ENCODE results near the gene GABARAP.
A peak's percentile ranks its signal among the peaks of the same experiment; 100 is the strongest.

Gene GABARAP

DNA sequence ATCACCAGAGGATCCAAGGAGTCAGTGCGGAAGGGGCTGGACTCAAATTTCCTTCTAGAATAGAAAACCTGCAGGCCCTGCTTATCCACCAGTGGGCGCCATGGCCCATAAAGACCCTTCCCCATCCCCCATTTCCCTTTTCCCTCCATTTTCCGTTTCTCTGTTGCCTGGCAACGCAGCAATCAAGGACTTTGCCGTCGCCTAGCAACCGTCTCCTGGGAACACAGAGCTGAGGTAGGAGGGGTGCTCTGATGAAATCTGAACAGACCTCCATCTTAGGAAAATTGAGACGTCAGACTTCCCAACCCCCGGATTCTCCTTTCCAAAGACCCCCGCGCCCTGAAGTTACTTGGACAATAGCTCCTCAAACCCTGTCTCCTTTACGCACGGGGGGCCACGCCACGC, 28.4 kb downstream of the GABARAP start:
- Histone ChIP-seq H3K9me3 (ENCODE audit: control insufficient read depth, insufficient read depth, low read length) (no peaks in the 10 kb centered on the region), H3K4me1 (ENCODE audit: control insufficient read depth, insufficient read depth, low read length) (peaks cover 50% of the 10 kb centered on the region), H3K36me3 (ENCODE audit: control insufficient read depth, insufficient read depth, low read length) (no peaks in the 10 kb centered on the region), H3K4me3 (ENCODE audit: low read depth, low read length) (peak overlapping the region; percentile 55), H3K27ac (ENCODE audit: low read depth, low read length) (peak overlapping the region; percentile 85), H3K9ac (ENCODE audit: low read depth, low read length) (no peak overlapping the region), H3K27me3 (ENCODE audit: control insufficient read depth, insufficient read depth, low read length) (no peaks in the 10 kb centered on the region)

GRCh38 chr17:7211491-7212273, 30.6 kb downstream of the GABARAP start:
- Histone ChIP-seq H3K4me3 (ENCODE audit: low read depth, low read length) (peak overlapping the region; percentile 68), H3K27me3 (ENCODE audit: control insufficient read depth, insufficient read depth, low read length) (no peaks in the 10 kb centered on the region), H3K9me3 (ENCODE audit: control insufficient read depth, insufficient read depth, low read length) (no peaks in the 10 kb centered on the region), H3K9ac (ENCODE audit: low read depth, low read length) (no peak overlapping the region; the same call in 1 of the 2 replicates), H3K36me3 (ENCODE audit: control insufficient read depth, insufficient read depth, low read length) (no peaks in the 10 kb centered on the region), H3K27ac (ENCODE audit: low read depth, low read length) (no peak overlapping the region), H3K4me1 (ENCODE audit: control insufficient read depth, insufficient read depth, low read length) (peaks cover 51% of the 10 kb centered on the region)

DNA sequence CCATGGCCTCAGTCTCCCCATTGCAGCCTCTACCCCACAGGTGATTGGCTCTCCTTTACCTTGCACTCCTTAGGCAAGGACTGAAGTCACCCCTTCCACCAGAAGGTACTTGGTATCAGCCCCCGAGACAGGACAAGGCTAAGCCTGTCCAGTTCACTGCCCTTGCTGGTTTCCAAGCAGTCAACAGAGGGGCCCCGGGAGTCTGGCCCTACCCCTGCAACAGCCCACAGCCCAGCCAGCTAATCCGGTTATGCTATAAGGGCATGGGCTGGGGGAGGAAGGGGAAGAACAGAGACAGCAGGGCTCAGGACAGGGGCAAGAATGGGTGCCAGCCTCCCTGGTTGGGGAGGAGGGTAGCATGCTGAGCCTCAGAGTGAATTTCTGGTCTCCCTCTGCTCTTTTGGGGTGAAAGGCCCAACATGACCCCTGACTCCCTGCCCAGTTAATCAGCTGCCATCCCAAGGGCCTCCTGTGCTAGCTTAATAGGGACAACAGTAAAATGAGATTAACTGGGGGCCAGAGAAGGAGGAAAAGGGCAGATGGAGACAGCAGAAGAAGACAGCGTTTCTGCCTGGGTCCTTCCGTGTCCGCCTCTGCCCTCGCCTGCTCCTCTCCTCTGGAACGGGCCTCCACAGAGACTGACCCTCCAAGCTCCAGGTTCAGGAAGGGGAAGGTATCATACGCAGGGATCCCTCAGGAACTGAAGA, 33.3 kb downstream of the GABARAP start:
- H3K9ac ChIP-seq (ENCODE audit: low read depth, low read length), result no peak overlapping the region
- H3K4me1 ChIP-seq (ENCODE audit: control insufficient read depth, insufficient read depth, low read length), result peaks cover 38% of the 10 kb centered on the region

DNA sequence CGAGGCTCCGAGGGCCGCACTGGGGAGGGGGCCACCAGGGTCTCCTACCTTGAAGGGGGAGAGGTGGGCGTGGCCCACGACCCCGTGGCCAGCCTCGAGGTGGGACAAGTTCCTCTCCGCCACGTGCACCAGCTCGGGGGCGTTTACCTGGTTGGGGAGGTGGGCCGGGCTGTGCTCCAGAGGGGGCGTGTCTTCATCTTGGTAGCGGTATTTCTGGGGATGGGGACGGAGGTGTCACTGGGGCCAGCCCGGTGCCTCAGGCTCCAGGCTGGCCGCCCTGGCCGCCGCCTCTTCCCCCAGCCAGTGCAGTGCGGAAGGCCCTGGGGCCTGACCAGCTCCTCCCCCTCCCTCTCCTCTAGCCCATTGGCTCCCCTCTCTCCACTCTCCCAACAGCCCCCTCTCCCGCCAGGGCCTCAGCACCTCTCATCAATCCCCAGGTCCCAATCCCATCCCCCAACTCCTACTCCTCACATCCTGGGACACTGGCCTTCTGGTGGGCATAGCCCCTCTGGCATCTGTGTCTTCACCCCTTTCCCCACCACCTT, 34.1 kb downstream of the GABARAP start:
- Histone ChIP-seq H3K4me3 (ENCODE audit: low read depth, low read length) (peak overlapping the region; percentile 51), H3K36me3 (ENCODE audit: control insufficient read depth, insufficient read depth, low read length) (peaks cover 10% of the 10 kb centered on the region), H3K27ac (ENCODE audit: low read depth, low read length) (peak overlapping the region; percentile 6), H3K27me3 (ENCODE audit: control insufficient read depth, insufficient read depth, low read length) (no peaks in the 10 kb centered on the region), H3K9ac (ENCODE audit: low read depth, low read length) (no peak overlapping the region), H3K9me3 (ENCODE audit: control insufficient read depth, insufficient read depth, low read length) (no peaks in the 10 kb centered on the region), H3K4me1 (ENCODE audit: control insufficient read depth, insufficient read depth, low read length) (peaks cover 33% of the 10 kb centered on the region)

More for the DNA sequence above, 33.3 kb downstream of the GABARAP start:
- peak overlapping the region; percentile 6 for H3K27ac ChIP-seq (ENCODE audit: low read depth, low read length)
- H3K36me3 ChIP-seq (ENCODE audit: control insufficient read depth, insufficient read depth, low read length), result peaks cover 2% of the 10 kb centered on the region; the same call in 1 of the 2 replicates
- peak overlapping the region; percentile 51; the same call in 1 of the 2 replicates for H3K4me3 ChIP-seq (ENCODE audit: low read depth, low read length)
- no peaks in the 10 kb centered on the region for H3K27me3 ChIP-seq (ENCODE audit: control insufficient read depth, insufficient read depth, low read length)
- H3K9me3 ChIP-seq (ENCODE audit: control insufficient read depth, insufficient read depth, low read length), result no peaks in the 10 kb centered on the region

DNA sequence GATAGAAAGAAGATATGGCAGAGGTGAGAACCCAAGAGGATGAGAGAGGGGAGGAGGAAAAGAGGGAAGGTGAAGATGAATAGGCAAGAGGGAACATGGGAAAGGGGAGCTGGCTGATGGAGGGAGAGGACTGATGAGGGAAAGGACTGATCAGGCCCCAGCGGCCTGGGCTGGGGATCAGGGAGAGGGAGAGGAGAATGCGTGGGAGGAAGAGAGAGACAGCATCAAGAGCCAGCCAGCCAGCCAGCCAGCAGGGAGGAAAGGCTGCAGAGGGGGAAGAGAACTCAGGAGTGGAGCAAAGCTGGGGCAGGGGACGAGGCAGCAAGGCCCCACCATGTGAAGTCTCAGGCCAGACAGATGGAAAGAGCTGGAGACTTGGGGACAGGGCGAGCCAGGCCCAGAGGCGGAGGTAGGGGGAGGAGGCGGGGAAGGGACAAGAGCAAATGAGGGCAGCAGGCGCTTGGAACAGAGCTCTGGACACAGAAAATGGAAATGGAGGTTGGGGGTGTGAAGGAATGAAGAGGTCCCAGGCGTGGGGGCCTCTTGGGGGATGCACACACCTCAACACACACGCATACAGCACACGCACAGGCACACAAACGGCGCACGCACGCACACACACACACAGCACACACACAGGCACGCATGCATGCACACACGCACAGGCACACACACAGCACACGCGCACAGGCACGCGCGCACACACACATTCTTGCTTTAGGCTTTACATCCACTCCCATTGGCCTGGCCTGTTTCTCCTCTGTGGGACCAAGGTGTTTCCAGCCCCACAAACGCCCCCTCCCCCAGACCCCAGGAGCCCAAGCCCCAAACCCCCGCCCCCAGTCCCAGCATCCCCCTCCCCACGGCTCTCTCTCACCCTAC, 34.9 kb downstream of the GABARAP start:
- no peaks in the 10 kb centered on the region for H3K27me3 ChIP-seq (ENCODE audit: control insufficient read depth, insufficient read depth, low read length)
- H3K9ac ChIP-seq (ENCODE audit: low read depth, low read length), result no peak overlapping the region
- no peak overlapping the region for H3K27ac ChIP-seq (ENCODE audit: low read depth, low read length)
- H3K9me3 ChIP-seq (ENCODE audit: control insufficient read depth, insufficient read depth, low read length), result no peaks in the 10 kb centered on the region
- H3K4me3 ChIP-seq (ENCODE audit: low read depth, low read length), result peak overlapping the region; percentile 51; the same call in 1 of the 2 replicates
- peaks cover 17% of the 10 kb centered on the region for H3K36me3 ChIP-seq (ENCODE audit: control insufficient read depth, insufficient read depth, low read length)
- peaks cover 33% of the 10 kb centered on the region for H3K4me1 ChIP-seq (ENCODE audit: control insufficient read depth, insufficient read depth, low read length)

DNA sequence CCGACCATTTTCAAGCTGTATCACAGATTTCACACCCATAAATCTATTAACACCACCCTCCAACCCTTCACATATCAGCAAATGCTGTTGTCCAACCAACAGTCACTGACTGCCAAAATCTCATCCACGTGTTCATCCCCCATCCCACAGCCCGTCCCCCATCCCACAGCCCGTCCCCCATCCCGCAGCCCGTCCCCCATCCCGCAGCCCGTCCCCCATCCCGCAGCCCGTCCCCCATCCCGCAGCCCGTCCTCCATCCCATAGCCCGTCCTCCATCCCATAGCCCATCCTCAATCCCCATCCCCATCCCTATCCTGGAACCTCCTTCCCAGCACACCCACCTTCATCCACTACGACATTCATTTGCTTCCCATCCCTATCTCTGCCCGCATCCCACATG, 36.7 kb downstream of the GABARAP start:
- no peak overlapping the region for H3K9ac ChIP-seq (ENCODE audit: low read depth, low read length)
- peak overlapping the region; percentile 86 for H3K27ac ChIP-seq (ENCODE audit: low read depth, low read length)

DNA sequence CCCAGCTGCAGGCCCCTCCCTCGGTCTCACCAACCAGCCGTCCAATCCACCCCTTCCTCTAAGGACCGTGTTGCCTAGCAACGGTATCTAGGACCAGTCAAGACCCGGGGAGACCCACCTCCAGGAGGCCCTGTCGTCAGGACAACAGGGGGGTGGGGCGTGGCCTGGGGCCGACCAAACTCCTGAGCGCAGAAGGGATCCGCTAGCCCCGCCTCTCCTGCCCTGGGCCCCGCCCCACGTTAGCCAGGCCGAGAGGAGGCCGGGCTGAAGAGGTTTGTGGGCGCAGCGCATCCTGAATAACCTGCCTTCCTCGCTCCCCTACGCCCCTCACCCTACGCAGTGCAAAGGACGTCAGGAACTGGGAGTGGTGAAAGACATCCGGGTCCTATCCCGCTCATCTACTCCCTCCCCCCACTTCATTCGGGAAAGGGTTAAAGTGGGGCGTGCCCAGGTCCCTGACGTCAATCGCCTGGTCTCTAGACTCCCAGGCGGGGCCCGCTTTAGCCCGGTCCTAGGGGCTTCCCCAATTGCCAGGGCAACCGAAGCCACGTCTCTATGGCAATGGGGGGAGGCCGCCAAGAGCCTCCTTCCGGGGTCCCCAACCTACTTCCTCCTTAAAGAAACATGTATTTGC, 37.3 kb downstream of the GABARAP start:
- no peak overlapping the region for H3K9ac ChIP-seq (ENCODE audit: low read depth, low read length)
- H3K4me3 ChIP-seq (ENCODE audit: low read depth, low read length), result peak overlapping the region; percentile 66
- H3K27ac ChIP-seq (ENCODE audit: low read depth, low read length), result peak overlapping the region; percentile 86

More for the DNA sequence above, 36.7 kb downstream of the GABARAP start:
- Histone ChIP-seq H3K27me3 (ENCODE audit: control insufficient read depth, insufficient read depth, low read length) (no peaks in the 10 kb centered on the region), H3K4me3 (ENCODE audit: low read depth, low read length) (peak overlapping the region; percentile 66), H3K9me3 (ENCODE audit: control insufficient read depth, insufficient read depth, low read length) (no peaks in the 10 kb centered on the region), H3K4me1 (ENCODE audit: control insufficient read depth, insufficient read depth, low read length) (peaks cover 21% of the 10 kb centered on the region), H3K36me3 (ENCODE audit: control insufficient read depth, insufficient read depth, low read length) (peaks cover 30% of the 10 kb centered on the region)

GRCh38 chr17:7204336-7204735, 37.9 kb downstream of the GABARAP start:
- Histone ChIP-seq H3K9ac (ENCODE audit: low read depth, low read length) (no peak overlapping the region), H3K4me3 (ENCODE audit: low read depth, low read length) (peak overlapping the region; percentile 66), H3K4me1 (ENCODE audit: control insufficient read depth, insufficient read depth, low read length) (peaks cover 14% of the 10 kb centered on the region; the same call in 1 of the 2 replicates), H3K27me3 (ENCODE audit: control insufficient read depth, insufficient read depth, low read length) (no peaks in the 10 kb centered on the region), H3K9me3 (ENCODE audit: control insufficient read depth, insufficient read depth, low read length) (no peaks in the 10 kb centered on the region), H3K27ac (ENCODE audit: low read depth, low read length) (peak overlapping the region; percentile 86), H3K36me3 (ENCODE audit: control insufficient read depth, insufficient read depth, low read length) (peaks cover 37% of the 10 kb centered on the region)

More for the DNA sequence above, 37.3 kb downstream of the GABARAP start:
- Histone ChIP-seq H3K4me1 (ENCODE audit: control insufficient read depth, insufficient read depth, low read length) (peaks cover 14% of the 10 kb centered on the region), H3K36me3 (ENCODE audit: control insufficient read depth, insufficient read depth, low read length) (peaks cover 36% of the 10 kb centered on the region), H3K9me3 (ENCODE audit: control insufficient read depth, insufficient read depth, low read length) (no peaks in the 10 kb centered on the region), H3K27me3 (ENCODE audit: control insufficient read depth, insufficient read depth, low read length) (no peaks in the 10 kb centered on the region)

- Histone ChIP-seq H3K27ac (ENCODE audit: low read depth, low read length) (no peak overlapping the region), H3K9me3 (ENCODE audit: control insufficient read depth, insufficient read depth, low read length) (no peaks in the 10 kb centered on the region), H3K4me1 (ENCODE audit: control insufficient read depth, insufficient read depth, low read length) (peaks cover 5% of the 10 kb centered on the region; the same call in 1 of the 2 replicates), H3K36me3 (ENCODE audit: control insufficient read depth, insufficient read depth, low read length) (peaks cover 37% of the 10 kb centered on the region), H3K4me3 (ENCODE audit: low read depth, low read length) (no peak overlapping the region), H3K27me3 (ENCODE audit: control insufficient read depth, insufficient read depth, low read length) (no peaks in the 10 kb centered on the region), H3K9ac (ENCODE audit: low read depth, low read length) (no peak overlapping the region)
Measured at GRCh38 chr17:7203391-7203790, 38.9 kb downstream of the GABARAP start.
